HL-60/S4 treated with phorbol 12-myristate 13-acetate at 8.2 ng/mL for 4 days and 3 days (cell line): Measurements from ENCODE around the gene SLC35G2.
"Not testable (repeated sequence)": the region's sequence is repeated elsewhere in the genome, so short reads cannot be mapped to it uniquely, and the experiment has no call there.

ENCODE experiments used
- in situ Hi-C: fragments of 300-500 bp; cut with MboI; formaldehyde crosslinking; loops from 2 replicates; pipeline ENCODE4 v1.15.0; 2022; ENCODE audit warnings: low sequenced_read_pairs

The SLC35G2 gene

GRCh38 chr3:136885357-136886213 lies 66.7 kb downstream of the SLC35G2 start:
- in situ Hi-C loops: no loop called here

GRCh38 chr3:136889947-136890346 lies 71.0 kb downstream of the SLC35G2 start:
- in situ Hi-C loops: no loop called here

DNA sequence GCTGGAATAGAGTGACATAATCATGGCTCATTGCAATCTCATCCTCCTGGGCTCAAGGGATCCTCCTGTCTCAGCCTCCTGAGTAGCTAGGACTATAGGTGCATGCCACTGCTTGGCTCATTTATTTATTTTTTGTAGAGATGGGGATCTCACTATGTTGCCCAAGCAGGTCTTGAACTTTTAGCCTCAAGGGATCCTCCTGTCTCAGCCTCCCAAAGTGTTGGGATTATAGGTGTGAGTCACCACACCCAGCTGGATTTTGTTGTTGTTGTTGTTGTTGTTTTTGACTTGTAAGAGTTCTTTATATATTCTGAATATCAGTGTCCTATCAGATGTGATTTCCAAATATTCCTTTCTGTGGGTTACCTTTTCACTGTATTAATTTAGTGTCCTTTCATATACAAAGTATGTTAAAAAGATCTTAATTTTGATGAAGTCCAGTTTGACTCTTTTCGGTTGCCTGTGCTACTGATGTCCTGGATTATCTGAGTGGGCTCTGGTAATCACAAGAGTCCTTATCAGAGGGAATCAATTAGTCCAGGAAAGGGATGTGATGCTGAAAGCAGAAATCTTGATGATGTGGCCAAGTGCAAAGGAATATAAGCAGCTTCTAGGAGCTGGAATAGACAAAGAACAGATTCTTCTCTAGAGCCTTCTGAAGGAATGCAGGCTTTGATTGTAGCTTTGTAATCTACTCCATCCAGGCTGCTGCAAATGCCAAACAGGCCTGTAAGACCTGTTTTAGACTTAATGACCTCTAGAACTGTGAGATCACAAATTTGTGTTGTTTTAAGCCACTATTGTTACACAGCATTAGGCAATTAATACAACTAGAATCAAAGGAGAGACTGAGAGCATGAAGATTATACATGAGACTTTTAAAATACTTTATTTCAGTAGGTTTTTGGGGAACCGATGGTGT lies 73.3 kb downstream of the SLC35G2 start:
- in situ Hi-C loops: no loop called here

GRCh38 chr3:136893848-136894443 lies 75.0 kb downstream of the SLC35G2 start:
- in situ Hi-C loops: no loop called here

GRCh38 chr3:136897171-136897570 lies 78.2 kb downstream of the SLC35G2 start:
- in situ Hi-C loops: not testable (repeated sequence)

- in situ Hi-C loops: no loop called here
These were observed 79.6 kb downstream of the SLC35G2 start for GRCh38 chr3:136898549-136898948.

DNA sequence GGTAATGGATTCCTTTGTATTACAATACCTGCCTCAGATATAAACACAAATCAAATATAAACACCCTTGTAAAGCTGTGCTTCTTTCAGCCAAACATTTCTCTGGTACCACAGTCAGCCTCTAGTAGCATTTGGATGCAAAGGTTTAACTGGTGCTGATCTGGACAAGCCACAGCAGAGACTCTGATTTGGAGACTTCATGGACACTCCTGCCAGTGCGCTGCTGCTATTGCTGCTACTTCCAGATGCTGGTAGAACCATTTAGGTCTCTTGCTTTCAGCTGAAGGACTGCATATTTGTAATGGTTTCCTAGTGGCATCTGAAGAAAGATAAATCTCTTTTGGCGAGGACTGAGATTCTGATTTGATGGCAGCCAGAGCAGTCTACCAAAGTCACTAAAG lies 80.0 kb downstream of the SLC35G2 start:
- in situ Hi-C loops: no loop called here

DNA sequence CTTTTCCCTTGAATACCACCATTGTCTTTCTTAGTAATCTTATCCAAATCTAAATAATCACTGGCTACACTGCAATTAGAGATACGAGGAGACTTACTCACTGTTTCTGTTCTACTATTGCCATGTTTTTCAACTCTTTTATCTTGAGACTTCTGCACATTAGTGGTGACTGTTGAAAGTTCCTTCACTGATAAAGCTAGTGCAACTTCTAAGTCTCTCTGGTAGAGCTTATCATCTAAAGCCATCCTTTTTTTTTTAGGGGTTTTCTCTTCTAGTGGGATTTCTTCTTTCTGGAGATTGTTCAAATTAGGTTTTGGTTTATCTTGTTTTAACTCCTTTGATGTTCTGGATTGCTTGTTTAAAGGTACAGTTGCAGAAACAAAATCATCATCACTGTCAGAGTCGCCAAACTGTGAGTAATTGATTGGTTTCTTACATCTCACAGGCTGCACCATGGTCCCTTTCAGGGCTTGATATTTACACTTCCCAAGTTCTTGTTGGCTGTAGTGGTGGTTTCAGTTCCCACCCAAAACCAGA lies 80.8 kb downstream of the SLC35G2 start:
- in situ Hi-C loops: no loop called here

- in situ Hi-C loops: not testable (repeated sequence)
These were observed 81.8 kb downstream of the SLC35G2 start for GRCh38 chr3:136900694-136901093.

- in situ Hi-C loops: no loop called here
These were observed 82.5 kb downstream of the SLC35G2 start for GRCh38 chr3:136901391-136901790.

DNA sequence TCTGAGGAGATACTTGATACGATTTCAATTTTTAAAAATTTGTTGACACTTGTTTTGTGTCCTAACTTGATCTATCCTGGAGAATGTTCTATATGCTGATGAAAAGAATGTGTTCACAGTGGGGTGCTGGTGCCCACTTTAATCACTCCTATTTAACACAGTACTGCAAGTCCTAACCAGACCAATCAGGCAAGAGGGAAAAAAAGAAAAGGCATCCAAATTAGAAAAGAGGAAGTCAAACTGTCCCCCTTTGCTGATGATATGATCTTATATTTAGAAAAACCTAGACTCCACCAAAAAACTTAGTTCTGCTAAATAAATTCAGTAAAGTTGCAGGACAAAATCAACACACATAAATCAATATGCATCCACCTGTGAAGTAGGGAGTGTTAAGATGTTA lies 83.6 kb downstream of the SLC35G2 start:
- in situ Hi-C loops: not testable (repeated sequence)

GRCh38 chr3:136903899-136904298 lies 85.0 kb downstream of the SLC35G2 start:
- in situ Hi-C loops: no loop called here

GRCh38 chr3:136904746-136905145 lies 85.8 kb downstream of the SLC35G2 start:
- in situ Hi-C loops: no loop called here
